GM18858 (cell line): ENCODE data around the gene RIBC2.
"Not testable (repeated sequence)": the region's sequence is repeated elsewhere in the genome, so short reads cannot be mapped to it uniquely, and the experiment has no call there.

Experiments used
- ATAC-seq: cut with Tn5 transposase; IDR thresholded peaks from one replicate; pipeline ENCODE4 v1.9.1; 2021; ENCODE audit not compliant: unreplicated experiment

The RIBC2 gene

DNA sequence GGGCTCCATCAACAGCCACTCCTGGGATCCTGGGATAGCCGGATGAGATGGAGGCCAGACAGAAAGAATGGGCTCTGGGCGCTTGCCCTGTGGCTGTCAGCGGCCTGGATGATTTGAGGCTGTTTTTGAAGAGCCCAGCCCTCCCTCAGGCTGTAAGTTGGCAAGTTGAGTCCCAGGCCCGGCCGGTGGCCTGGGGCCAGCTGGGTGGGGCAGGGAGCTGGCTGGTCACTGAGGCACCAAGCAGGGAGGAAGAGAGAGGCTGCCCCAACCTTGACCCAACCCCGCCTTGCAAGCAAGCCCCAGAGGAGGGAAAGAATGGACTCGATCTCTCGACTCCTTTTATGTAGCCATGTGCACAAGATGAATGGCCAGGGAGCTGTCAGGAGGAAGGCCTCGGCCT is 34.9 kb downstream of the RIBC2 start:
- no peak for ATAC-seq

DNA sequence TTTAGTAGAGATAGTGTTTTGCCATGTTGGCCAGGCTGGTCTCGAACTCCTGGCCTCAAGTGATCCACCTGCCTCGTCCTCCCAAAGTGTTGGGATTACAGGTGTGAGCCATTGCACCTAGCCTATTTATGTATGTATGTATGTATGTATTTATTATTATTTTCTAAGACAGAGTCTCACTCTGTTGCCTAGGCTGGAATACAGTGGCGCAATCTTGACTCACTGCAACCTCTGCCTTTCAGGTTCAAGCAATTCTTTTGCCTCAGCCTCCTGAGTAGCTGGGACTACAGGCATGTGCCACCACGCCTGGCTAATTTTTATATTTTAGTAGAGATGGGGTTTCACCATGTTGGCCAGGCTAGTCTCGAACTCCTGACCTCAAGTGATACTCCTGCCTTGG is 35.9 kb downstream of the RIBC2 start:
- not testable (repeated sequence) for ATAC-seq

DNA sequence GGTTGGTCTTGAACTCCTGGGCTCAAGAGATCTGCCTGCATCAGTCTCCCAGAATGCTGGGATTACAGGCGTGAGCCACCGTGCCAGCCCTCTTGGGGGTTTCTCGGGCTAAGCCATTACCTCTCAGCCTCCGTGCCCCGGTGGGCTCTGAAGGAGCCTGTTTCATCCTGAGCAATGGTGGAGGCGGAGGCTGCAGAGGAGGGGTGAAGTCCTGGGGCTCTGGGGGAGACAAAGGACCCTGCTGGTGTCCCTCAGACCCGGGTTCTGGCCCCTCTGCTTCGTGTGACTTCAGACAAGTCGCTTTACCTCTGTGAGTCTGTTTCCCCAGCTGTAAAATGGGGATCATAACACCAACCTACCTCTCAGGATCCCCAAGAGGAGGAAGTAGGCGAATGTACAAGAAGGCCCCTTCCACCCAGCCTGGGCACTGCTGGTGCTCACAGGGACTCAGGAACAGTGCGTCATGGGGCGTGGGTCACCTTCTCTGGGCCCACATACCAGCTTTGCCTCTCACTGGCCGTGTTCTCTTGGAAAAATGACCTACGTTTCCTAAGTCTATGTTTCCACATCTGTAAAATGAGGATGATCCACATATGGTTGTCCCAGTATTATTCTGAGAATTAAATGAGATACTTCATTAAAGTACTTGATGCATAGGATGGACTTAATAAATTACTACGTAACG is 36.8 kb downstream of the RIBC2 start:
- no peak for ATAC-seq

DNA sequence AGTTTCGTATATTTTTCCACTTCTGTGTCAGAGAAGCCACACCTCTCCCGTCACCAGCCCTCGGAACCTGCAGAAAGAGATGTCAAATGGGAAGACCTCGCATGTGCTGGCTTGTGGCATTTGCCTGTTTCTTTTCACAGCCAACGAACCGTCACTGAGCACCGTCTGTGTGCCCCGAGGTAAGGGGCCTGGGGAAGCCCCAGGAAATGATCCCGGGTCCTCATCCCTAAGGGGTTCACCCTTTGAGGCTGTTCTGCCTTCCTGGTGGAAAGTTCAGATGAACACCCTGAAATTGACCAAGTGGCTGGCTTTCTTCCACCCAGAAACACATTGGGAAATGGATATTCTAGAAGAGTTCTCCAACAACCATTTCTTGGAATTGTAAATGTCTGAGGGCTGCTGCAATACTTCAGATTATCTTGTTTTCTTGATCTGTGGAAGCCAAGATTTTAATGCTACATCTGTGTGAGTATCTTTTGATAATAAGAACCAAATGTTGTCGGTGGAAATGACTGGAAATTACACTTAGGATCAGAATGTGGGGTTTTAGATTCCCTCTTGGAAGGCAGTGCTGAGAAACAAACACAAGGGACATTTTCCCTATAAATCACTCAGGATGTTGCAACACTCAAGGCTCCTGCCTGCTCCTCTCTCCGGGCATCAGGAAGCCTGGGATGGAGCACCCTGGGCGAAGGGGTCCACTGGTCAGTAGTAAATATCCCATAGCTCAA is 37.6 kb downstream of the RIBC2 start:
- no peak for ATAC-seq

DNA sequence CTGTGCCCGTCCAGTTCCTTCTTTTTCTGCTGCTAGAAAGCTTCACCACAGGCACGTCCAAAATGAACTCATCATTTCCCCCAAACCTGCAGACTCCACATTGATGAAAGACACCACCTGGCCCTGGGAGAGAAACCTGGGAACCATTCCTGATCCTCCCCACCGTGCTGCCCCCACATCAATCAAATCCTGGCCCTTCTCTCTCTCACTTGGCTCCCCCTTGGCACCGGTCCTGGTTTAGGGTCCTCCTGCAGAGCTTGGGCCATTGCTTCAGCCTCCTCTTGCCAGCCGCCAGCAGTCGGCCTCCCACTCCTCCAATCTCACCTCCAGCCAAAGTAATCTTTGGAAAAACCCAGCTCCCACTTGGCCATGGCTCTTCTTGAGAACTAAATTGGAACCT is 38.5 kb downstream of the RIBC2 start:
- ATAC-seq, result no peak

DNA sequence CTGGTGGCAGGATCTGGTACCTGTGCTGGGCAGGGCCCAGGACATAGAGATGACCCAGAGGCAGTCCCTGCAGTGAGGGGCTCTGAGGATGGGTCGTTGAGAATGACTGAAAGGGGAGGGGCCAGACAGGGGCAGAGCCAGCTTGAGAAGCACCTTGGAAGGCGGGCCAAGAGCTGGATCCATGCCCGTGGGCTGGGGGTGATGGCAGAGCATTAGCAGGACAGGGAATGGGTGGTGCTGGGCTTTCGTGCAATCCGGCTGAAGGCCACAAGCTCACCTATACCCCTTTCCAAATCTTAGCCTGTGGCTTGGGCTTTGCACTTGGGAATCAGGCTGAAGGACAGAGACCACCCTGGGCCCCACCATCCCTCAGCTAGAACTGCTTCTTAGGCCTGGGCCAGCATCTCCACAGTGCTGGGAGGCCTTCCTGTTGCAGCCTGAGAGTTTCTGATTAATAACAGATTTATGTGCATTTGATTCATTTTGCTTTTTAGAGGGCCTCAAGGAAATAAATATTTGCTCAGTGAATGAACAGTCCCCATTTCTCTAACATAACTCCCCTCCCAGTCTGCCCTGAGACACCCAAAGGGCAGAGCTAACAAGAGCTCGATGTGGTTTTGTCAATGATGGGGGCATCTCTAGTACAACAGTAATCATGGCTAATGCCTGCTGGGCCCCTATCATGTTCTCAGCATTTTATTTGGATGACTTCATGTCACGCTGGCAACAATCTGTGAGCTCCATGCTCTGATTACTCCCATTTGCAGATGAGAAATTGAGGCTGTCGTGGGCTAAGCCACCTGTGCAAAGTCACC is 39.3 kb downstream of the RIBC2 start:
- ATAC-seq, result no peak

DNA sequence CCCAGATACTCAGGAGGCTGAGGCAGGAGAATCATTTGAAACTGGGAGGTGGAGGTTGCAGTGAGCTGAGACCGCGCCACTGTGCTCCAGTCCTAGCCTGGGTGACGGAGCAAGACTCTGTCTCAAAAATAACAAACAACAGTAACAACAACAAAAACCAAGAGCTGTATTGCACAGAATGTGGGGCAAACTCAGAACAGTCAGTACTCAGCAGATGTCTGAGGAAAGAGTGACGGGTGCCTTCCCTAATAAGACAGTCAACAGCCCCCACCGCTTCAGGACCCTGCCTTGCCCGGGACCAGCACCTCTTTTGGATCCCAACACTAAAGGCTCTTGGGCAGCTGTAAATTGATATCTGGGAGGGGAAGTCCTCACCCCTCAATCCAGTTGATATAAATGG is 40.3 kb downstream of the RIBC2 start:
- no peak for ATAC-seq

DNA sequence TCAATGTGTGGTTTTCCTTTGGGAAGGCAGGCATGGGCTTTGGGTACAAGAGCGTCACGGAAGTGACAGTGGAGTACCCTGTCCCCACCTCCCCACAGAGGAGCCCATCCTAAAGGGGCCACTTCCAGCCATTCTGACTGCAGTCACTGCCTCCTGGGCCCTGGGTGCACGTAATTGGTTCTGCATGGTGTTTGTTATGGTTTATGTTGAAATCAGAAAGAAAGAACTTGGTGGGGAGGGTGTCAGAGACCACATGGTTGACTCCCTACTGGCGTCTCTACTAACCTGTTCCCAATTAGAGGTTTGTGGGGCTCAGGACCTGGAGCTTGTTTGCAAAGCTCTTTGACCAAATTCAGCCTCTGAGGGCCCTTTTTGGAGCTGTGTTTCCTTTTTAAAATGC is 40.8 kb downstream of the RIBC2 start:
- no peak for ATAC-seq

DNA sequence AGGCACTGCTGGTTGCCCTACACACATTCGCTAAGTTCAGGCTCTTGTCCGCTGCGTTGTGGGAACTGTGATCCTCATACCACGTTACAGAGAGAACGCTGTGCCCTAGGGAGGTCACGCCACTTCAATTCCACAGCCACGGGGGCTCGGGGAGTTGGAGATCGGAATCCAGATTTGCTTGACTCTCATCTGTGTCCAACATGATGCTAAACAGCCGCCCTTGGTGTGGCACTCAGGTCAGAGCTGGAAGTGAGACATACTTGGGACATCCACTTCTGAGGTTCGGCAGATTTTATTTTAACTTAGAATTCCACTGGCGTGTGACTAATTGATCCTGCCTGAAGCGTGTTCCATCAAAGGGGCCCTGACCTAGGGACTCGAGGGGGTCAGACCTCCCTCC is 41.7 kb downstream of the RIBC2 start:
- ATAC-seq, result no peak

DNA sequence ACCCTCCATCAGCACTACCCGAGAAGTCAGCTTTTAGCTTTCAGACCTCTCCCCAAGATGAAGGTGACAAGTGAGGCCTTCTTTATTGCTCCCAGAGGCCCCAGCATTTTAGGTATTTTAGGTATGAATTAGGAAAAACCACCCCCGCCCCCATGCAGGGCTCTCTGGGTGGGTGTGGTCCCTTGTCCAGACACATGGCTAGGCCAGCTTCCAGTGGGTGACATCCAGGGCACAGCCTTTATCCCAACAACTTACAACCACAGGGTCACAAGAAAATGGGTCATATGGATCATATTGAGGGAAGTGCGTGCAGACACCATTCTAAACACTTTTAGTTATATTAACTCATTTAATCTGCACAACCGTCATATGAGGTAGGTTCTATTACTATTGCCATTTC is 42.1 kb downstream of the RIBC2 start:
- no peak for ATAC-seq

DNA sequence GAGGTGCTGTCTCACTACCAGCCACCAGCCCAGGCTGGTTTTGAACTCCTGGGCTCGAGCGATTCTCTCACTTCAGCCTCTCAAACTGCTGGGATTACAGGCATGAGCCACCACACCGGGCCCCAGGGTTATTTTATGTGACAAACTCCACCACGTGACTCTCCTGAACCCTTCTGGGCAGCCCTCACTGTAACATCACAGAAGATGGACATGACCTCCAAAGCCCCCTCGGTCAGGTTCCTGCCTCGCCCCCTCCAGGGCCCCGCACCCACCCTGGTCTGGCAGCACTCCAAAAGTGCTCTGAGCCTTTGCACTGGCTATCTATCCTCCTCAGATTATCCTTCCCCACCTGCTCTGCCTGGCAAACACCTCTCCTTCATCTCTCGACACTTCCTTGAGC is 43.3 kb downstream of the RIBC2 start:
- ATAC-seq, result no peak

DNA sequence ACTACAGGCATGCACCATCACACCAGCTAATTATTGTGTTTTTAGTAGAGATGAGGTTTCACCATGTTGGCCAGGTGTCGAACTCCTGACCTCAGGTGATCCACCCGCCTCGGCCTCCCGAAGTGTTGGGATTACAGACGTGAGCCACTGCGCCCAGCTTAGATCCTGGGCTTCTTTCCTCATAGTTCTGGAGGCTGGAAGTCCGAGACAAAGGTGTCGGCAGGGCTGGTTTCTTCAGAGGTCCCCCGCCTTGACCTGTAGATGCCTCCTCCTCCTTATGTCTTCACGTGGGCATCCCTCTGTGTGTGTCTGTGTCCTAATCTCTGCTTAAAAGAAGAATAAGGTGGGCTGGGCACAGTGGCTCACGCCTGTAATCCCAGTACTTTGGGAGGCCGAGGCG is 45.0 kb downstream of the RIBC2 start:
- no peak for ATAC-seq

DNA sequence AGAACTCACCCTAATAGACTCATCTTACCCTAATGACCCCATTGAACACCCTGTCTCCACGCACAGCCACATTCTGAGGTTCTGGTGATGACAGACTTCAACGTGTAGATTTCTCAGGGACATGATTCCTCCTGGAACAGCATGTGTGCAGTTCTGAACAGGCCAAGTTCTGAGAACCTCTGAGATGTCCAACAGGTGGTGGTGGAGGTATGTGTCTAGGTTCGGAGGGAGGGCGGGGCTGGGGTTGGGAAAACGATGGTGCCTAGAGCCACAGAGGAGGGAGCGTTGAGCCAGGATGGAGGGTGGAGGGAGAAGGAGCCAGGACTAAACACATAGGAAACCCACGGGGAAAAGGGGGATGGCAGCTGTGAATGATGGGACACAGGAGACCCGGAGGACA is 45.7 kb downstream of the RIBC2 start:
- ATAC-seq, result no peak

DNA sequence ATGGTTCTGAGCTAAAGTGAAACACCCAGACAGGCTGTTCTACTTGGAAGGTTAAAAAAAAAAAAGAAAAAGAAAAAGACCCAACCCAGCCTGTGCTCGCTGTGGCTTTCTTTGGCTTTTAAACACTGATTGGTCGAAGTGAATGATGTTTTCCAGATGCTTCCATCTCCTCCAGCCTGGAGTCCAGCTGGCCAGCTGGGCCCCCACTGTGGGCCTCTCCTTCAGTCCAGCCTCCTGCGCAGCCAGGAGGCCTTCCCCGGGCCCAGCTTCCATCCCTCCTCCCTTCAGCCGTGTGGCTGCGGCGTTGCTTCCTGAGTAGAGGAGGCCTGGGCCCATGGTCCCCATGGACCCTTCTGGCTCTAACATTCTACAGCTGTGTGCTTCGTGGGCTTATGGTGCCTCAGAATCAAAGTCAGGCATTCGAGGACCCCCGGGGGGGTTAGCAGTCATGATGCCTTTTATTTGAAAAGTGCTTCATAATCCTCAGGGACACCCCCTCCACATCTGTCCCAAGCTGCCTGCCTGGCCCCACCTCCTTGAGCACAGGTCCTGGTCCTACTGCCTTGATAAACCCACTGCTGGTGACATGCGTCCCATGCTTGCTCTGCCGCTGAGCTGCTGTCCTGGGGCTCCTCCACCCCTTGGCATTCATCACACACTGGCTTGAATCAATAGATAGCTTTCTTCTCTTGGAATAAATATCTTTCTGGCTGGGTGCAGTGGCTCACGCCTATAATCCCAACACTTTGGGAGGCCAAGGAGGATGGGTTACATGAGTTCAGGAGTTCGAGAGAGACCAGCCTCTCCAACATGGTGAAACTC is 47.0 kb downstream of the RIBC2 start:
- no peak for ATAC-seq

DNA sequence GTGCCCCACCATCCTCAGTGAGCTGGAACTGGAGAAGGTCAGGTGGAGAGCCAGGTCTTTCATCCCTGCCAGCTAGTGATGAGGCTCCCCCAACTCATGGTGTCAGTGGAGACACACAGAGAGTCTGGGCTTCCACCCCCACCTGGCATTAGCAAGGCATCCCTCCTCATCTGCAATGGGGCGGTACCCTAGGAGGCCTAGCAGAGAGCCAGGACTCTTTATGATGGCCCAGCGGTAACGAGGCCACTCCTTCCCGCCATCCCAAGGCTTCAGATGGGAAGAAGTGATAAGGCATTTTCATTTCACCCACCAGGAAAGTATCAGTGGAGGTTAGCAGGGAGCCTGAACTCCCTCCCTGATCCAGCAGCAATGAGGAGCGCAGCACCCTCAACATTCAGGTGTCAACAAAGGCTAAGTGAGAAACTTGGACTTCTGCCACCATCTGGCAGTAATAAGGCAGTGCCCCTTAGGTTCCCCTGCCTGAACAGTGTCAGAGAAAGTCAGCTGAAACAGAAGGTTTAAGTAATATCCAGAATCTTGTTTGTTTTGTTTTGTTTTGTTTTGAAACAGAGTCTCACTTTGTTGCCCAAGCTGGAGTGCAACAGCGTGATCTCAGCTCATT is 48.7 kb downstream of the RIBC2 start:
- no peak for ATAC-seq

DNA sequence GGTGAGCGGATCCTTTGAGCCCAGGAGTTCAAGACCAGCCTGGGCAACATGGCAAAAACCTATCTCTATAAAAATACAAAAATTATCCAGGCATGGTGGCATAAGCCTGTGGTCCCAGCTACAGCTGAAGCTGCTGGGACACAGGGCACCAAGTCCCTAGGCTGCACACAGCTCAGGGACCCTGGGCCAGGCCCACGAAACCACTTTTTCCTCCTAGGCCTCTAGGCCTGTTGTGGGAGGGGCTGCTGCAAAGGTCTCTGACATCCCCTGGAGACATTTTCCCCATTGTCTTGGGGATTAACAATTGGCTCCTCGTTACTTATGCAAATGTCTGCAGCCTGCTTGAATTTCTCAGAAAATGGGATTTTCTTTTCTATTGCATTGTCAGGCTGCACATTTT is 50.2 kb downstream of the RIBC2 start:
- ATAC-seq, result not testable (repeated sequence)

DNA sequence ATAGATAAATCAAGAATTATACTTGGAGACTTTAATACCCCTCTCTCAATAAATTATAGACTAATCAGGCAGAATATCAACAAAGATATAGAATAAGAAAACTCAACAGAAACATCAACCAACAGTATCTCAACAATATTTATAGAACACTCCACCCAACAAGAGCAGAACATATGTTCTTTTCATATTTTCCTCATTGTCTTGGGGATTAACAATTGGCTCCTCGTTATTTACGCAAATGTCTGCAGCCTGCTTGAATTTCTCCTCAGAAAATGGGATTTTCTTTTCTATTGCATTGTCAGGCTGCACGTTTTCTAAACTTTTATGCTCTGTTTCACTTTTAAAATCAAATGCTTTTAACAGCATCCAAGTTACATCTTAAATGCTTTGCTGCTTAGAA is 52.1 kb downstream of the RIBC2 start:
- no peak for ATAC-seq

DNA sequence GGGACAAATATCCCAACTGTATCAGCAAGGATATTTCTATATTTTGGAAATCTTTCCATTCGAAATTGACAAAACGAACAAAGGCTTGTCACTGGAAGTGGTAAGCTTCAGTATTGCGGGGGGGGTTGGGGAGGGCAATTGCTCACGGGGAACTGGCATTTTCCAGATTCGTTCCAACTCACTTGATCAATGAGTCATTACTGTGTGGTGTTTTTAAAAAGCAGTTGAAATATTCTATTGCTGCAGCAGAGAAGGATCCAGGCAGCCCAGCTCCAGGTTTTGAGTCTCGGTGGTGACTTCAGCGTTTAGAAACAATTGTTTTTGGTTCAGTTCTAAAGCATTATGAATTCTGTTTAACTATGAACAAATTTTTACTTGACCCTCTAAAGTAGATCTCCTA is 55.4 kb downstream of the RIBC2 start:
- no peak for ATAC-seq

DNA sequence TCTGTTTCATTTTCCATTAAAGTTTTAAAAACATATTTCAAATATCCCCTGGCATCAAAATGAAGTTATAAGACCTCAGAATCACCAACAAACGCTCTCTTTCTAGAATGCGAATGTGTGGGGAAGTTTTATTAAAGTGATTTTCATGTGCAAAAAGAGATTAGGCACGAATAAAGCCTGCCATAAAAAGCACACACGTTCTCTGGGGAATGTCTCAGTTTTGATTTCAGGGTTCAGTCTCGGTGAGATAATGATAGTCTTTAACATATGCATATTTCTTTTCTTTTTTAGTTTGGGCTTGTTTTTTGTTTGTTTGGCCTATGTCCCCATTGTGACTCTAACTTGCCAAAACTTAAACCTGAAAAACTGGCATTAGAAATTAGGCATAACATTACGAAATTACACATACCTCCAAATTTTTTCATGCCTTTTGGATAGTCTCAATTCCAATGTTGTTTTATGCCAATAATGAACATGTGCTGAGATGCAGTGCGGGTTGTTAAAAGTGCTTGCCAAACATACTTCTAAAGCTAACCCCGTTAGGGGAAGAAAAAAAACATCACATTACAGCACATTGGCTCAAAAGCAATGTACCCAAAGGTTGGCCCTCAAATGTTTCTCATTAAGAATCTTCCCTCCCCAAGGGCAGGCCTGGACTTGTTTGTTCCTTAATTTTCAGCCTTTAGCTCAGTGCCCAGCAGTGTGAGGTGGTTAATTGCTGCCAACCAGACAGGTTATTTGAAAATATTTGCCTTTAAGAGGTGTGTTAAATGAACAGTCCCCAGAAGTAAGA is 56.0 kb downstream of the RIBC2 start:
- ATAC-seq, result no peak

DNA sequence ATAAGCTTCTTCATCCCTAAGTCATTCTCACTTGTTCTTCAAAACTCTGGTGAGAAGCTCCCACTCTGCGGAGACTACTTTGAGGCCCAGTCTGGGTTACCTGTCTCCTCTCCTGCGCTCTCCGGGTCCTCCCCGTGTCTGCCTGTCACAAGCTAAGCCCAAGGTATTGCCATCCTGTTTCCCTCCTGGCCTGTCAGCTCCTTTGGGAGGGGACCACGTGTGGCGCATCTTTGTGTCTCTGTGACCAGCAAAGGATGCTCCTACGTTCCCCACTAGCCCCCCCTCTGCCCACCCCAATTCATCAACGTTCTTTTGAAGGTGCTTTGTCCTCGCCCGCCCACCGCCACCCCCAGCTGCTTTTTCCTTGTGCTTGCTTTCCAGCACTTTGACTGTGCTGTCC is 57.4 kb downstream of the RIBC2 start:
- ATAC-seq, result no peak
